DOHH2 (cell line): ENCODE data around the gene WBP1.

Source experiments
- CTCF ChIP-seq: fragments of 200-600 bp; sonication (generic); IDR thresholded peaks from one replicate; pipeline ENCODE4 v1.5.1; 2014; ENCODE audit warnings: antibody characterized with exemption, mild to moderate bottlenecking, low read depth, low read length; ENCODE audit not compliant: poor library complexity, severe bottlenecking
- EZH2phosphoT487 ChIP-seq: fragments of 200-600 bp; sonication (generic); IDR thresholded peaks from 2 replicates; pipeline ENCODE4 v1.6.1; 2017; ENCODE audit warnings: borderline replicate concordance, mild to moderate bottlenecking, antibody characterized with exemption, low read length, moderate library complexity, mixed read lengths

- TF ChIP-seq CTCF, result no peak
- TF ChIP-seq EZH2phosphoT487, result no peak
Observed at GRCh38 chr2:74439373-74439772, 18.9 kb upstream of the WBP1 start.
